Activated T-cell treated with anti-CD3 and anti-CD28 coated beads, Interleukin-2, amount 50 U/mL, for 24 hours (primary cell): ENCODE results near the gene GK2.

ENCODE experiments used
- DNase-seq: peaks from one replicate; pipeline ENCODE4 v3.0.0-alpha.2; 2020
- H3K27ac Mint-ChIP-seq: 2 replicates; pipeline ENCODE4 v1.8.0; 2020; ENCODE audit warnings: mild to moderate bottlenecking, mixed read lengths
- H3K27me3 Mint-ChIP-seq: 2 replicates; pipeline ENCODE4 v1.8.0; 2020; ENCODE audit warnings: mixed read lengths
- H3K36me3 Mint-ChIP-seq: 2 replicates; pipeline ENCODE4 v1.8.0; 2020; ENCODE audit warnings: low read depth, mixed read lengths
- H3K4me1 Mint-ChIP-seq: 2 replicates; pipeline ENCODE4 v1.8.0; 2020; ENCODE audit warnings: low read depth, mixed read lengths
- H3K4me3 Mint-ChIP-seq: 2 replicates; pipeline ENCODE4 v1.8.0; 2020; ENCODE audit warnings: mild to moderate bottlenecking, moderate library complexity, mixed read lengths
- H3K9me3 Mint-ChIP-seq: 2 replicates; pipeline ENCODE4 v1.8.0; 2020; ENCODE audit warnings: mixed read lengths

GK2 gene

GRCh38 chr4:79408063-79408462 is at the start of gene GK2:
Gene GK2, minus strand, starts transcription at chr4:79408228. Its CDS starts 28 bp downstream, at chr4:79408200.
- no peak within 1 kb of the TSS for H3K27ac Mint-ChIP-seq
- DNase-seq, result no peak
- H3K27me3 Mint-ChIP-seq, result no peaks in the 10 kb centered on the region
- no peak within 1 kb of the TSS for H3K4me3 Mint-ChIP-seq
- H3K36me3 Mint-ChIP-seq, result no peaks in the 10 kb centered on the region
- no peaks in the 10 kb centered on the region for H3K9me3 Mint-ChIP-seq
- no peaks in the 10 kb centered on the region for H3K4me1 Mint-ChIP-seq

DNA sequence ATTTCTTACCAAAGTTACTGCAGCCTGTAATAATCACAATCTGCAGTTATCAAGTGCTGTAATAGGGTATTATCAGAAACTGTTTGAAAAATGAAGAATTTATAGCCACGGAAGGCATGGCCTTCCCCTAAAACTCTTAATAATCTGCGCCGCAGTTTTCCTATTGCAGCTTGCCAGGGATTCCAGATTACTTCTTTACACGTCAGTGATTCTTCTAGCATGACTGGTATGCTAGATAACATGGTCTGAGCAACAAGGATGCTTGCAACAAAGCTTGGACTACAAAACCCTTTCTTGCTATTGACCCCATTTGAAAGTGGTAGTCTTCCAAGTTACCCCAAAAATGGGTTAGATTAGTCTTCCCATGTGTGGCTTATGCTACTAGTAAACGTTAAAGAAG is 47.2 kb upstream of the GK2 start:
- Mint-ChIP-seq H3K27me3 (no peaks in the 10 kb centered on the region), H3K4me1 (no peaks in the 10 kb centered on the region), H3K27ac (no peak overlapping the region), H3K4me3 (no peak overlapping the region), H3K36me3 (no peaks in the 10 kb centered on the region), H3K9me3 (no peaks in the 10 kb centered on the region)
- DNase-seq, result no peak

DNA sequence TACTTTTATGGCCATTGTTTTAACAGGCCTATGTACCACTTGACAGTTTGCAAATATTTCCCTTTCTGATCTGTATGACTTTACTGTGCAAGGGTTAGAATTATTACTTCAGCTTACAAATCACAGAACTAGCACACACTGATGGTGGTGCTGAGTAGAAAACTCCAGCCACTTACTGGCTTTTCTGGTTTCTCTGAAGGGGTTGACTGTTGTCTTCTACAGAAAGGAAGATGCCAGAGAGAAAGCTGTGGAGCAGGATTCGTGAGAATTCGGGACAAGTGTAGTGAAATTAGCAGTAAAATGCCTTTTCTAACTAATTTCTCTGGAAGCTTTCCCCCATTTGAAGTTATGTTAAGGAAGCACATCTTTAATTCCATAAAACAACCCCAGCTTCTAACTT is 46.6 kb upstream of the GK2 start:
- no peaks in the 10 kb centered on the region for H3K27me3 Mint-ChIP-seq
- H3K4me3 Mint-ChIP-seq, result no peak overlapping the region
- H3K27ac Mint-ChIP-seq, result no peak overlapping the region
- H3K9me3 Mint-ChIP-seq, result no peaks in the 10 kb centered on the region
- no peak for DNase-seq
- no peaks in the 10 kb centered on the region for H3K36me3 Mint-ChIP-seq
- no peaks in the 10 kb centered on the region for H3K4me1 Mint-ChIP-seq

- H3K27me3 Mint-ChIP-seq, result no peaks in the 10 kb centered on the region
- no peaks in the 10 kb centered on the region for H3K9me3 Mint-ChIP-seq
- DNase-seq, result no peak
- H3K4me1 Mint-ChIP-seq, result no peaks in the 10 kb centered on the region
- H3K4me3 Mint-ChIP-seq, result no peak overlapping the region
- no peaks in the 10 kb centered on the region for H3K36me3 Mint-ChIP-seq
- H3K27ac Mint-ChIP-seq, result no peak overlapping the region
Observed at GRCh38 chr4:79450053-79450452, 42.0 kb upstream of the GK2 start.

- H3K27me3 Mint-ChIP-seq, result no peaks in the 10 kb centered on the region
- no peaks in the 10 kb centered on the region for H3K9me3 Mint-ChIP-seq
- DNase-seq, result no peak
- H3K4me1 Mint-ChIP-seq, result no peaks in the 10 kb centered on the region
- no peaks in the 10 kb centered on the region for H3K36me3 Mint-ChIP-seq
- no peak overlapping the region for H3K27ac Mint-ChIP-seq
- no peak overlapping the region for H3K4me3 Mint-ChIP-seq
Observed at GRCh38 chr4:79446145-79446544, 38.1 kb upstream of the GK2 start.

- Mint-ChIP-seq H3K4me1 (no peaks in the 10 kb centered on the region), H3K36me3 (no peaks in the 10 kb centered on the region), H3K4me3 (no peak overlapping the region), H3K9me3 (peaks cover under 1% of the 10 kb centered on the region), H3K27ac (no peak overlapping the region), H3K27me3 (no peaks in the 10 kb centered on the region)
- no peak for DNase-seq
Observed at GRCh38 chr4:79445371-79445781, 37.3 kb upstream of the GK2 start.

GRCh38 chr4:79442422-79442821 is 34.4 kb upstream of the GK2 start:
- no peak for DNase-seq
- H3K9me3 Mint-ChIP-seq, result peaks cover 9% of the 10 kb centered on the region
- no peak overlapping the region for H3K4me3 Mint-ChIP-seq
- H3K4me1 Mint-ChIP-seq, result no peaks in the 10 kb centered on the region
- H3K36me3 Mint-ChIP-seq, result no peaks in the 10 kb centered on the region
- no peak overlapping the region for H3K27ac Mint-ChIP-seq
- H3K27me3 Mint-ChIP-seq, result no peaks in the 10 kb centered on the region

DNA sequence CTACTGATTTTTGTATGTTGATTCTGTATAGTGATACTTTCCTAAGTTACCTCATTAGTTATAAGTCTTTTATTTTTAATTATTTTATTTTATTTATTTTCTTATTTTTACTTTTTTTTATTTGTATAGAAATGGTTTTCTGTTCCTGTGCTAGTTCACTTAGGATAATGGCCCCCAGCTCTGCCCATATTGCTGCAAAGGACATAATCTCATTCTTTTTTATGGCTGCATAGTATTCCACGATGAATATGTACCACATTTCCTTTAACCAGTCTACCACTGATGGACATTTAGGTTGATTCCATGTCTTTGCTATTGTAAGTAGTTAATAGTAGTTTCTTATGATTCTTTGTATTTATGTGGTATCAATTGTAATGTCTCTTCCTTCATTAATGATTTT is 31.5 kb upstream of the GK2 start:
- Mint-ChIP-seq H3K36me3 (no peaks in the 10 kb centered on the region), H3K27me3 (no peaks in the 10 kb centered on the region), H3K4me1 (no peaks in the 10 kb centered on the region), H3K27ac (no peak overlapping the region), H3K4me3 (no peak overlapping the region), H3K9me3 (peaks cover 9% of the 10 kb centered on the region)
- no peak for DNase-seq

GRCh38 chr4:79431839-79432238 is 23.8 kb upstream of the GK2 start:
- Mint-ChIP-seq H3K4me3 (no peak overlapping the region), H3K36me3 (no peaks in the 10 kb centered on the region), H3K4me1 (no peaks in the 10 kb centered on the region), H3K27me3 (no peaks in the 10 kb centered on the region), H3K9me3 (no peaks in the 10 kb centered on the region), H3K27ac (no peak overlapping the region)
- no peak for DNase-seq

DNA sequence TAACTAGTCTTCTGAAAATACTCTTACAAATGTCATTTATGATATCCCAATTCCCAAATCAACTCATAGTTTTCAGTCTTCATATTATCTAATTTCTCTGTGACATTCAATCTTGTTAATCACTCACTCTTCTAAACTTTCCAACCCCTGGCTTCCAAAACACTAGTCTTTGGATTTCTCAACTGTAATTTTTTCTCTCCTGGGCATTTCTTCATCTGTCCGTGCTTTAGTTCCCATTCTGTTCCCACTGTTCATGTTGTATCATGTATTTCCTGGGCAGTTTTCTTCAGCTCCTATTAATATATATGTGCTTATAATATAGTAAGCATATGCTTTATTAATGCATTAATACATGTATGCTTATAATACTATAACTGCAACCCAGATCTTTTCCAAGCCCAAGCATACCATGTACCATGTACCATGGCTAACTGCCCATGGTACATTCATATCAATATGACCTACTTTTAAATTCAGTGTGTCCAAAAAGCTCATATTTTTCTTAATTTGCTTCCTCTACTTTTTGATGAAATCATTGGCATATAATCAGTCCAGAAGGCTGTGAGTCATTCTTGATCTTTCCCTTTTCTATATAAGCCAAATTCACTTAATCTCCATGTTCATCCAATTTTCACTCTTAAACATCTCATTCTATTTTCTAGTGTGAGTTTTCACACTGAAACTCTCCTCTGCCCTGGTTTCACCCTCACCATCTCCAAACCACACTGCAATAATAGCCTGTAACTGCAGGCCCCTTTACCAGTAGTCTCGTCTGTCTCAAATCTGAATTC is 21.3 kb upstream of the GK2 start:
- Mint-ChIP-seq H3K4me3 (no peak overlapping the region), H3K27me3 (no peaks in the 10 kb centered on the region), H3K27ac (no peak overlapping the region), H3K36me3 (no peaks in the 10 kb centered on the region), H3K9me3 (no peaks in the 10 kb centered on the region), H3K4me1 (no peaks in the 10 kb centered on the region)
- DNase-seq, result no peak

GRCh38 chr4:79426989-79427388 is 19.0 kb upstream of the GK2 start:
- H3K27ac Mint-ChIP-seq, result no peak overlapping the region
- DNase-seq, result no peak
- no peaks in the 10 kb centered on the region for H3K9me3 Mint-ChIP-seq
- H3K27me3 Mint-ChIP-seq, result no peaks in the 10 kb centered on the region
- no peaks in the 10 kb centered on the region for H3K36me3 Mint-ChIP-seq
- no peak overlapping the region for H3K4me3 Mint-ChIP-seq
- no peaks in the 10 kb centered on the region for H3K4me1 Mint-ChIP-seq

DNA sequence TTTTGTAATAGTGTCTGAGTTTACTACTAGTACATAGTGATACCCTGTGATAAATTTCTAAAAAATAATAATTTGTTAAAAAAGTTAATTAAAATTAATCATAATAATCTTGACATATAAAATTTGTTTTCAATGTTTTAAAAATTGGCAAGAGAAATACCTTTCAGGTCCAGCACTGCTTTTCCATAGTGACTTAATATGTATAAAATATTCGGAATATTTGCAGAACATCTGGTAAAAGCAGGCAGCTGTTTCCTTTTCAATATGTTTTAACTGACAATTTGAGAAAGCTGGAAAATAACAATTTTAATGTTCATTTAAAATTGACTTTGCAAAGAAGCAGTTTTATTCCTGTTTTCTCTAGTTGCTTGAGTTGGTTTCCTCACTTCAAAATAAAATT is 17.6 kb upstream of the GK2 start:
- H3K4me3 Mint-ChIP-seq, result no peak overlapping the region
- H3K9me3 Mint-ChIP-seq, result peaks cover 6% of the 10 kb centered on the region
- H3K27me3 Mint-ChIP-seq, result no peaks in the 10 kb centered on the region
- H3K27ac Mint-ChIP-seq, result no peak overlapping the region
- no peaks in the 10 kb centered on the region for H3K36me3 Mint-ChIP-seq
- no peak for DNase-seq
- H3K4me1 Mint-ChIP-seq, result no peaks in the 10 kb centered on the region

DNA sequence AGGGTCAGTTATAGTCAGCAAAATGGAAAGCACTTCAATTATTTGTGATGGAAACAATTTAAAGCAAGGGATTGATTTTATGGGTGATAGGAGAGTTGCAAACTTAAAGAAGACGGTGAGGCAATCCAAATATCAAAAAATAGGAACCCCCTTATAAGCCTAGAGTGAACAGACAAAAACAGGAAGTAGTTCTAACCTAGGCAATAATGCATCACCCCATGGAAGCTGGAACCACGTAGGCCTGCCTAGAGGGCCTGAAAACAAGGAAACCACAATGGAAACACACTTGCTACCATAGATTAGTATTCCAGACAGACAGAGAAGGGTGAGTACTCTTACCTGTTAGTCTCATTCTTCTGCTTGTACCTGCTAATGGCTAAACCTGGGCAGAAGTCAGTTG is 13.5 kb upstream of the GK2 start:
- H3K36me3 Mint-ChIP-seq, result no peaks in the 10 kb centered on the region
- H3K4me3 Mint-ChIP-seq, result no peak overlapping the region
- H3K27me3 Mint-ChIP-seq, result no peaks in the 10 kb centered on the region
- peaks cover 11% of the 10 kb centered on the region for H3K9me3 Mint-ChIP-seq
- H3K4me1 Mint-ChIP-seq, result no peaks in the 10 kb centered on the region
- H3K27ac Mint-ChIP-seq, result no peak overlapping the region
- DNase-seq, result no peak

DNA sequence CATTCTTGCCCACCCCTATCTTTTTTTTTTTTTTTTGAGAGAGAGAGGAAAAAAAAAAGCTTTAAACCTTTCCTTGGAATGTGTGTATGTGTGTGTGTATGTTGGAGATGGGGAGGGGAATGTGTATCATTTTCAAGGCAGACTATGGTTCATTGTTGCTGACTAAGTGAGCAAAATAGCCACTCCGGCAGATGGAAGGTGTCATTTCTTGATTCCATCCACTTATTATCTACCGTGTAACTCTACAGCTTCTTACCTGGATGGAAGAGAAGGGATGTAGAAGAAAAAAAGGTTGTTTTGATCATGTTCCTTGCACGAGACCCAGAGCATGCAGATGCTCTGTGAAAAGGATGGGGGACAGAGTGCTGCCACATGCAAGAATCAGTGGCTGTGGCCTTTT is 5.9 kb upstream of the GK2 start:
- no peaks in the 10 kb centered on the region for H3K36me3 Mint-ChIP-seq
- H3K9me3 Mint-ChIP-seq, result no peaks in the 10 kb centered on the region
- no peak overlapping the region for H3K4me3 Mint-ChIP-seq
- H3K27me3 Mint-ChIP-seq, result no peaks in the 10 kb centered on the region
- DNase-seq, result no peak
- no peak overlapping the region for H3K27ac Mint-ChIP-seq
- no peaks in the 10 kb centered on the region for H3K4me1 Mint-ChIP-seq

GRCh38 chr4:79413032-79413885 is 5.2 kb upstream of the GK2 start:
- Mint-ChIP-seq H3K9me3 (no peaks in the 10 kb centered on the region), H3K27me3 (no peaks in the 10 kb centered on the region)

More at GRCh38 chr4:79413032-79413885, 5.2 kb upstream of the GK2 start:
- no peak overlapping the region for H3K27ac Mint-ChIP-seq
- DNase-seq, result no peak
- no peaks in the 10 kb centered on the region for H3K36me3 Mint-ChIP-seq
- no peaks in the 10 kb centered on the region for H3K4me1 Mint-ChIP-seq
- H3K4me3 Mint-ChIP-seq, result no peak overlapping the region
